ENCODE results near the gene FAM53A. TPM values are rescaled to one million over a fixed set of nuclear protein-coding genes. Genes with fewer than 3 reads are reported as not detected.

Gene FAM53A
- total and polyA plus RNA-seq, 2 of the 13 experiments (the other 11 are each of a cell fraction or from before 2014, with no cell fraction given), result 0.48 to 1.1 TPM

DNA sequence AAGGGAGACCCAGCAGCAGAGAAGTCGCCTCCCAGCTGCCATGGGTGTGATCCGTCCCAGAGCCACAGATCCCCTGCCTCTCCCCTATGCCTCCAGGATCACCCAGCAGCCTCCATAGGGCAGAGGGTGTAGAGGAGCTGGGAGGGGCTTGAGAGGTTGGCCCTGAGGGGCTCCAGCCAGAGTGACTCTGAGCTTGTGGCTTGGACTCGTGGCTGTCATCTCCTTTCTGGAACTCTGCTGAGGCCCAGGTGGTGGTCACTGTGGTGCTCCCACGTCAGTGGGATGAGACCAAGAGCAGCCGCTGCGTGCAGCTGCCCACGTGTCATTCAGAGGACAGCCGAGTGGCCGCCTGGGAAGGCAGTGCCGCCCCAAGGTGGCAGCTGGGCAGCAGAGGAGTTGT, 41.4 kb upstream of the FAM53A start:
- no TSS peak for BruUV-seq (replicated peaks)
- CTCF ChIA-PET (ENCODE audit: low intra/inter-chr PET ratio, low total read pairs), result interaction anchor here (1.2 to 2.0 kb wide), 3 partner anchors 30 to 84 kb away, joined by 3 to 40 read pairs (median 6); no protein-coding TSS in a partner anchor
- DNase-seq (ENCODE audit: low spot score) (no peak), ATAC-seq (no peak), FAIRE-seq (no peak)
- peaks cover 17 to 50% of the 10 kb centered on the region in 2 experiments; a peak in 4 of 5 replicates for H3K36me3 ChIP-seq (replicated peaks in 1 of 2; ENCODE audit: control insufficient read depth in 1 of 2, insufficient read depth in 2 of 2, low read length in 2 of 2)
- no peak overlapping the region for H2AFZ ChIP-seq (ENCODE audit: low read length)
- H3K27ac ChIP-seq (ENCODE audit: extremely low read length, insufficient read depth, low read length), result no peak overlapping the region
- TF ChIP-seq ZNF256 (CRISPR knock-in tag; conservative IDR thresholded peaks at IDR 0.05) (no peak), MAZ (IDR thresholded peaks at IDR 0.05; ENCODE audit: borderline replicate concordance, low read depth, low read length) (no peak), MAZ (CRISPR knock-in tag; IDR thresholded peaks at IDR 0.05; ENCODE audit: low read depth) (no peak), SPEN (CRISPR knock-in tag; IDR thresholded peaks at IDR 0.05; ENCODE audit: low read depth) (no peak)
- TF ChIP-seq, protein P1, sequence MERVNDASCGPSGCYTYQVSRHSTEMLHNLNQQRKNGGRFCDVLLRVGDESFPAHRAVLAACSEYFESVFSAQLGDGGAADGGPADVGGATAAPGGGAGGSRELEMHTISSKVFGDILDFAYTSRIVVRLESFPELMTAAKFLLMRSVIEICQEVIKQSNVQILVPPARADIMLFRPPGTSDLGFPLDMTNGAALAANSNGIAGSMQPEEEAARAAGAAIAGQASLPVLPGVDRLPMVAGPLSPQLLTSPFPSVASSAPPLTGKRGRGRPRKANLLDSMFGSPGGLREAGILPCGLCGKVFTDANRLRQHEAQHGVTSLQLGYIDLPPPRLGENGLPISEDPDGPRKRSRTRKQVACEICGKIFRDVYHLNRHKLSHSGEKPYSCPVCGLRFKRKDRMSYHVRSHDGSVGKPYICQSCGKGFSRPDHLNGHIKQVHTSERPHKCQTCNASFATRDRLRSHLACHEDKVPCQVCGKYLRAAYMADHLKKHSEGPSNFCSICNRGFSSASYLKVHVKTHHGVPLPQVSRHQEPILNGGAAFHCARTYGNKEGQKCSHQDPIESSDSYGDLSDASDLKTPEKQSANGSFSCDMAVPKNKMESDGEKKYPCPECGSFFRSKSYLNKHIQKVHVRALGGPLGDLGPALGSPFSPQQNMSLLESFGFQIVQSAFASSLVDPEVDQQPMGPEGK (CRISPR knock-in tag; IDR thresholded peaks at IDR 0.05), result no peak
- TF ChIP-seq, protein P2, sequence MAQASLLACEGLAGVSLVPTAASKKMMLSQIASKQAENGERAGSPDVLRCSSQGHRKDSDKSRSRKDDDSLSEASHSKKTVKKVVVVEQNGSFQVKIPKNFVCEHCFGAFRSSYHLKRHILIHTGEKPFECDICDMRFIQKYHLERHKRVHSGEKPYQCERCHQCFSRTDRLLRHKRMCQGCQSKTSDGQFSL (CRISPR knock-in tag; IDR thresholded peaks at IDR 0.05), result no peak
- TF ChIP-seq, protein P3, sequence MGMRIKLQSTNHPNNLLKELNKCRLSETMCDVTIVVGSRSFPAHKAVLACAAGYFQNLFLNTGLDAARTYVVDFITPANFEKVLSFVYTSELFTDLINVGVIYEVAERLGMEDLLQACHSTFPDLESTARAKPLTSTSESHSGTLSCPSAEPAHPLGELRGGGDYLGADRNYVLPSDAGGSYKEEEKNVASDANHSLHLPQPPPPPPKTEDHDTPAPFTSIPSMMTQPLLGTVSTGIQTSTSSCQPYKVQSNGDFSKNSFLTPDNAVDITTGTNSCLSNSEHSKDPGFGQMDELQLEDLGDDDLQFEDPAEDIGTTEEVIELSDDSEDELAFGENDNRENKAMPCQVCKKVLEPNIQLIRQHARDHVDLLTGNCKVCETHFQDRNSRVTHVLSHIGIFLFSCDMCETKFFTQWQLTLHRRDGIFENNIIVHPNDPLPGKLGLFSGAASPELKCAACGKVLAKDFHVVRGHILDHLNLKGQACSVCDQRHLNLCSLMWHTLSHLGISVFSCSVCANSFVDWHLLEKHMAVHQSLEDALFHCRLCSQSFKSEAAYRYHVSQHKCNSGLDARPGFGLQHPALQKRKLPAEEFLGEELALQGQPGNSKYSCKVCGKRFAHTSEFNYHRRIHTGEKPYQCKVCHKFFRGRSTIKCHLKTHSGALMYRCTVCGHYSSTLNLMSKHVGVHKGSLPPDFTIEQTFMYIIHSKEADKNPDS (CRISPR knock-in tag; IDR thresholded peaks at IDR 0.05), result peak; percentile 47; the same call in 1 of the 2 replicates
- H3K4me1 ChIP-seq (ENCODE audit: insufficient read depth, low read length), result peaks cover 32% of the 10 kb centered on the region
- H3K9me3 ChIP-seq (ENCODE audit: low read length), result no peaks in the 10 kb centered on the region
- peaks cover 28% of the 10 kb centered on the region for H3K79me2 ChIP-seq (ENCODE audit: insufficient read depth, low read length)
- peaks cover 3% of the 10 kb centered on the region; the same call in 1 of the 2 replicates for H4K20me1 ChIP-seq (ENCODE audit: insufficient read depth, low read length)
- no peaks in the 10 kb centered on the region for H3K27me3 ChIP-seq (ENCODE audit: control insufficient read depth in 1 of 2, insufficient read depth in 2 of 2, low read length in 2 of 2)
- POLR2A ChIA-PET, result no interaction called here
- H3K9ac ChIP-seq (ENCODE audit: insufficient read depth, low read depth, low read length), result no peak overlapping the region
- no peak overlapping the region for H3K4me3 ChIP-seq (replicated peaks in 1 of 3; ENCODE audit: insufficient read depth in 1 of 3, low read depth in 2 of 3, low read length in 3 of 3)
- intact Hi-C loops (cut with micrococcal nuclease; ENCODE audit: unreplicated experiment), result no loop called here
- H3K4me2 ChIP-seq (ENCODE audit: low read depth, low read length), result no peak overlapping the region
- 98% methylated on average over 10 of the region's 10 CpGs for WGBS (ENCODE audit: low lambda C conversion rate)
- in situ Hi-C loops (cut with HindIII; ENCODE audit: extremely low pct_ligation_motif_present, low pct_unique_long_range_greater_than_20kb), result loop anchor here (5.0 kb wide), 1 partner anchor 33 kb away; no protein-coding TSS in a partner anchor

All from HepG2 (cell line).